NCI-H187 (cell line): ENCODE data around the gene NFYC.

Experiments
- DNase-seq, 2 experiments: peaks; one replicate each; lab custom pipeline; 2025; lab: John Stamatoyannopoulos, UW

NFYC gene

DNA sequence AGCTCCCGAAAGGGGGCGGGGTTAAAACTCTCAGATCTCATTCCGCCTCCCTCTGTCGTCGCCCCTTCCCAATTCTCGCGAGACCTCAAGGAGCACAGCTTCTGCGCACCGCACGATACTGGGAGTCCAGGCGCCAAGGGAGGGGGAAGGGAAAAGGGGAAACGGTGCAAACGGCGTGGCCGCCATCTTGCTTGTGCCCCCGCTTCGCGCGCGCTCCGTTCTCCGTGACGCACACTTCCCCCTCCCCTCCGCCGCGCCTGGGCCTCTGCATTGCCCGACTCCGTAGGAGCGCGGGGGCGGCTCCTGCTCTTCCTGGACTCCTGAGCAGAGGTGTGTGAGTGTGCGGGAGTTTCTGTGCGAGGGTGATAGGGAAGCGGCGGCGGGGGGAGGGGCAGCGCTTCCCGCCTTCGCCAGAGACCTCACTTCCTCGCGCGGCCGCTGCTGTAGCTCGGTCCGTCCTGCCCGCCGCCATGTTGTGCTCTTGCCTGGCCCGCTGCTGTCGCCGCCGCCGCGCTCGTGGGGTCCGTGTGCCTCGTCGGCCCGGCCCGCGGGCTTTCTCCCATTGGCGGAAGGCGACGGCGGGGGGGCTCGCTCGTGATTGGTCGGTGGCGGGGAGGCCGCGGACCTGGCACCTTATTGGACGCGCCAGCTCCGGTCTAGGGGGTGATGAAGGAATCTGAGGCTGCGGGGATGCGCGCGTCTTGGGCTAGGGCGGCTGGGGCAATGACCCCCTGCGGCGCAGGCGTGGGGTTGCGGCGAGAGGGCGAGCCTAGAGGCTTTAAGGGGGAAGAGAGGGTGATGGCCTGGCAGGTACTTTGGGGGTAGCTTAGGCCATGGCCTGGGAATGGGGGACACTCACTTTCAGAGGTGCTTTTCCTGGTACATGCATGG lies at the start of gene NFYC:
Gene NFYC, plus strand, starts transcription at position 167 of the 891 bp plus-strand sequence. CDS start 47,140 bp downstream, outside the sequence.
- peak; percentile 85 to 99 for DNase-seq

- no peak for DNase-seq
Observed at GRCh38 chr1:40645118-40645680, 46.3 kb upstream of the NFYC start.

- no peak for DNase-seq
Observed at GRCh38 chr1:40646315-40646714, 45.2 kb upstream of the NFYC start.

- DNase-seq = no peak
Observed at GRCh38 chr1:40648200-40648599, 43.3 kb upstream of the NFYC start.

GRCh38 chr1:40648928-40649591 lies 42.4 kb upstream of the NFYC start:
- no peak for DNase-seq

DNA sequence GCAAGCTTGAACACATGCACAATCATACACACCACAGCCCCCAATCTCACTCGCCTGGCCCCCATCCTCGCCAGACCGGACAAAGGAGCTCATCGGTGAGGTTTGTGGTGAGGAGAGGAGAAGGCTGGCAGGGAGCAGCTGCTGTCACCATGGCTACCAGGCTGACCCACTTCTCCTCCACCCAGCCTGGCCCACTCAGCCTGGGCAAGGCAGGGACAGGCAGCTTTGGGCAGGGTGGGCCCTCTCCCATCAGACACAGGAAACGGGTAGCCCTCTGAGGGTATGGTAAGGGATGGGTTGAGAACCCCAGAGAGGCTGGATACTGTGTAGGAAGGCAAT lies 41.9 kb upstream of the NFYC start:
- no peak for DNase-seq

- DNase-seq = no peak
Observed at GRCh38 chr1:40650075-40650474, 41.4 kb upstream of the NFYC start.

DNA sequence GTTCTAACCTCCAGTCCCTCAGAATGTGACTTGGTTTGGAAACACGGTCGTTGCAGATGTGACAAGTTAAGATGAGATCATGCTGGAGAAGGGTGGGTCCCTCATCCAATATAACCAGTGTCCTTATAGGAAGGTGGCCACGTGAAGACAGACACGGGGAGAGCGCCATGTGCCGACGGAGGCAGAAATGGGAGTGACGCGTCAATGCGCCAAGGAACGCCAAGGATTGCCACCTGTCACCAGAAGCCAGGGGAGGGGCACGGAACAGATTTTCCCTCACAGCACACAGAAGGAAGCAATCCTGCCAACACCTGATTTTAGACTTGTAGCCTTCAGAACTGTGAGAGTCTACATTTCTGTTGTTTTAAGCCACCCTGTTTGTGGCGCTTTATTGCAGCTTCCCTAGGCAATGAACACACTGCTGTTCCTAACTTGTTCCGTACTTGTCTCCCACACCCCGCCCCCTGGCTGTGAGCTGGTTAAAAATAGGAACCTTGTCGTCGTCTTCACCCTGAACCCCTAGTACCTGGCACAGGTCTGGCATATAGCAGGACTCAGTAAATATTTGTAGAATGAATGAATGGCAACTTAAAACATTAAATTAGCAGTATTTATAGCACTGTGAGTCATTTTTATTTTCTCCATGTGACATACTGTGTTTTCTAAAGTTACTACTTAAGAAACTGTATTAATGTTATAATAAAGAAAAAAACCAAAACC lies 40.2 kb upstream of the NFYC start:
- no peak for DNase-seq

DNA sequence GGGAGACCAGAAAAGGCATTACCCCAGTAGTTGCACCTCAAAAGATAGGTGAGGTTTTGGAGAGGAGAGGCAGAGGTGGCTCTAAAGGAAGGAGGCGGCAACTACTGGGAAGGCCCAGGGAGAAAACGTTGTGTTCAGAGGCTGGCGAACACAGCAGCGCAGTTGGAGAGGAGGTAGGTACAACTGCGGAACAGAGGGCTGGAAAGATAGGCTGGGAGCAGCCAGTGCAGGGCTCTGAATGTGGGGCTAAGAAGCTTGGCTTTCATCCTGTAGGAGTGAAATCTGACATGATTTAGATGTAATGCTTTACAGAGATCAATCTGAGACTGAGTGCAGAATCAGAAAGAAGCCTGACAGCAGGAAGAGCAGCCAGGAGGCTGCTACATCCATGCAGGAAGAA lies 39.0 kb upstream of the NFYC start:
- DNase-seq = no peak

DNA sequence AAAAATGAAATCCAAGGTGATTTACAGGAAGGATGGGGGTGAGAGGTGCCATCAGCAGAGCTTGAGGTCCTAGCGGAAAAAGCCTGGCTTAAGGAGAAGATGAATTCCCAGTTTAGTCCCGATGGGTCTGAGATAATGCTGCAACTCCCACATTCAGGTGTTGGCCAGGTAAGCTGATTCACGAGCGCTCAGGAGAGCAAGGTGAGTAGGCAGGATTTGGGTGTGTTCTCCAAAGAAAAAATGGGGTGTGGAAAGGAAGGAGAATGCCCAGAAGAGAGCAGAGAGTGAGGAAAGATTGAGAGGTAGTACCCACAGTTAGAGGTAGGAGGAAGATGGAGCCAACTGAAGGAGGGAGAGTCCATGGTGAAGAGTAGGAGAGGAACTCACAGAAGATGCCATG lies 38.5 kb upstream of the NFYC start:
- DNase-seq = no peak

- DNase-seq = no peak
Observed at GRCh38 chr1:40653851-40654537, 37.5 kb upstream of the NFYC start.

DNA sequence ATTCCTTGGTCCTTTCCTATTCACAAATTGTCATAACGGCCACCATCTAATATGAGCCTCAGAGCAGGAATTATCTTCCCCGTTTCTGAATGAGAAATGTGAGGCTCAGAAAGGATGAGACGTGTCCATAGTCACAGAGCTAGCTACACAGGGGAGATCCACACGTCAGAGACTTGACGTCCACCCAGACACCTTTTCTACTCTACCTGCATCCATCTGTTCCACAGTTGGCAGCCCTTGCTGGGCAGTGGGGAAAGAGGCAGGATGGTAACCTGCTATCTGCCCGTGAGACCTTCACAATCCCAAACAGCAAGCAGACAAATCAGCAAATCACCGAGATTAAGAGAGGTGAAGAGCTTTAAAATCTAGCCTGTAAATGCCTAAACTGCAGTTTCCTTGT lies 34.5 kb upstream of the NFYC start:
- no peak for DNase-seq

GRCh38 chr1:40658751-40659648 lies 32.5 kb upstream of the NFYC start:
- DNase-seq = no peak

DNA sequence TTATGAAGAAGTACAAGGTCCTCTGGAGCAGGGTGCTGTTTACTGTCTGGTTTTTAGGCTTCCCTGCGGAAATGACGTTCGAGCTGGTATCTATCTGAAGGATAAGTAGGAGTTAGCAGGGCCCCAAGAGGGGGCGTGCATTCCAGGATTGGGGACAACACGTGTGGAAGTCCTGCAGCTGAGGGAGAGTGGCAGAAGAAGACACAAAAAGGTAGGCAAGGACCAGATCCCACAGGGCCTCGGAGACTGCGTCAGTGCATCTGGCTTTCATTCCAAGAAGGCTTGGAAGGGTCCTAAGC lies 31.9 kb upstream of the NFYC start:
- DNase-seq = no peak

GRCh38 chr1:40661678-40662077 lies 29.8 kb upstream of the NFYC start:
- DNase-seq = no peak

DNA sequence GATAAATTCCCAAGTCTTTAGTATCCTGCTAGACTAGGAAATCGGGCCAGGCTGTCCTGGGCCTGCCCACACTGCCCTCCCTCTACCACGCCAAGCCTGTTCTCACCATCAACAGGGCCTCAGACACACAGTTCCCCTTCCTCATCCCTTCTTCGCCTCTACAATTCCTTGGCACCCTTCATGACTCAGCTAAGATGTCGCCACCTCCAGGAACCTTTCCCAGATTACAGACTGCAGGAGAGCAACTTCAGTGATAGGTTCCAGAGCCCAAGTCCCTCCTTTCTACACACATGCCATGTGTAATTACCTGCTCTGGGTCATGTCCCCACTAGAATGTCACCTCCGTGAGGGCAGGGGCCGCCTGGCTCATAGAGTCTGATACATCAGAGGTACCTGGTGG lies 29.4 kb upstream of the NFYC start:
- no peak for DNase-seq

DNA sequence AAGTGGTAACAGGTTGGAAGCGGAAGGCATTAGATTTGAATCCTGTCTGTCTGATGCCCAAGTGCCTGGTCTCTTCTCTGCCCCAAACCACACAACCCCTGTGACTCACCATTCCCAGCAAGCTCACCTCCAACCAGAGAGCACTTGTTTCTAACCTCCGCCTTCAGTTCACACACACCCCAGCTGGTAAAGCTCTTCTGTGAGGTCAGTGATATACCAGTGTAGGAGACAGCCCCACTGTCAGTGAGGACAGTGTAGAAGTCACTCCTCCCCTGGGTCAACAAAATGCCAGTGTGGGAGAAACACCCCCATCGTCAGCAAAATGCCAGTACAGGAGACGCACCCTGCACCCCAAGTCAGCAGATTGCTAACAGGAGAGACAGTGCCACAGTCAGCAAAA lies 28.6 kb upstream of the NFYC start:
- DNase-seq = no peak

- peak in 1 of 2 experiments; percentile 48 for DNase-seq
Observed at GRCh38 chr1:40663324-40664166, 28.0 kb upstream of the NFYC start.

DNA sequence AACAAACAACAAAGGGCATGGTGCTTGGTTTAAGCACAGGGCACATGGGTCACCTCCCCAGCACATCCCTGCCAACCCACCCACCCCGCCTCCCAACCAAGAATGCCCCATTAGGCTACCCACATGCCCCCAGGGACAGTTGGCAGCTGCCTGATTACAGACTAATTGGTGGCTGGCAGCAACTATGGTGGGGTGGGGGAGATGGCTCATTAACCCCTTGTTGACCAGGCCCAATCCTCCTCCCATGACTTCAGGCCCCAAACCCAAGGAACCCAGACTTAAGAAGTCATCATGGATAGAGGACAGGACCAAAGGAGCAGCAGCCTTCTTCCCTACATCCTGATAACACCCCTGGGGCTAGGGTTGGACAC lies 27.4 kb upstream of the NFYC start:
- no peak for DNase-seq

- DNase-seq = no peak
Observed at GRCh38 chr1:40664791-40665190, 26.7 kb upstream of the NFYC start.
